Activated CD8-positive, alpha-beta memory T cell treated with anti-CD3 and anti-CD28 coated beads, Interleukin-2, amount 10 ng/mL, durations not matched to agents 7 days and 5 days (primary cell): ENCODE measurements around the gene PCDH9. TPM values are rescaled to one million over a fixed set of nuclear protein-coding genes. Genes with fewer than 3 reads are reported as not detected.

ENCODE experiments used
- ATAC-seq: fragments of 150-1000 bp; cut with Tn5 transposase; one replicate; pipeline ENCODE4 v1.10.0; 2021; ENCODE audit warnings: moderate library complexity
- CTCF ChIA-PET: fragments of 350-600 bp; sonication (Branson Sonifier 250); formaldehyde crosslinking; loops from one replicate; lab custom pipeline; 2021; ENCODE audit warnings: antibody characterized with exemption; lab: Charles Lee
- DNase-seq: peaks from one replicate; pipeline ENCODE4 v3.0.0-alpha.2; 2020
- H3K27ac Mint-ChIP-seq: one replicate; pipeline ENCODE4 v1.8.0; 2021; ENCODE audit warnings: mild to moderate bottlenecking, mixed read lengths
- H3K27me3 Mint-ChIP-seq: one replicate; pipeline ENCODE4 v1.8.0; 2021; ENCODE audit warnings: mixed read lengths
- H3K36me3 Mint-ChIP-seq: one replicate; pipeline ENCODE4 v1.8.0; 2021; ENCODE audit warnings: mild to moderate bottlenecking, mixed read lengths
- H3K4me1 Mint-ChIP-seq: one replicate; pipeline ENCODE4 v1.8.0; 2021; ENCODE audit warnings: mixed read lengths
- H3K4me3 Mint-ChIP-seq: one replicate; pipeline ENCODE4 v1.8.0; 2021; ENCODE audit warnings: mild to moderate bottlenecking, moderate library complexity, mixed read lengths
- H3K9me3 Mint-ChIP-seq: one replicate; pipeline ENCODE4 v1.8.0; 2022; ENCODE audit warnings: low read depth, mixed read lengths
- total RNA-seq, 2 experiments: library from RNA; stranded (reverse); gene quantifications; one replicate each; pipeline ENCODE4 v1.2.3, GENCODE V29; 2021

PCDH9 gene
- total RNA-seq, 2 experiments from 2014 or later = 0.14 to 0.15 TPM

GRCh38 chr13:66560991-66561390 lies 669.1 kb downstream of the PCDH9 start:
- peaks cover 18% of the 10 kb centered on the region for H3K9me3 Mint-ChIP-seq
- no peaks in the 10 kb centered on the region for H3K36me3 Mint-ChIP-seq
- no peak for ATAC-seq
- no peaks in the 10 kb centered on the region for H3K4me1 Mint-ChIP-seq
- H3K4me3 Mint-ChIP-seq = no peak overlapping the region
- CTCF ChIA-PET = no interaction called here
- H3K27me3 Mint-ChIP-seq = no peaks in the 10 kb centered on the region
- DNase-seq = no peak
- H3K27ac Mint-ChIP-seq = no peak overlapping the region

GRCh38 chr13:66560189-66560588 lies 669.9 kb downstream of the PCDH9 start:
- H3K9me3 Mint-ChIP-seq = peaks cover 18% of the 10 kb centered on the region
- H3K4me3 Mint-ChIP-seq = no peak overlapping the region
- CTCF ChIA-PET = no interaction called here
- H3K4me1 Mint-ChIP-seq = no peaks in the 10 kb centered on the region
- ATAC-seq = no peak
- DNase-seq = no peak
- H3K27me3 Mint-ChIP-seq = no peaks in the 10 kb centered on the region
- no peak overlapping the region for H3K27ac Mint-ChIP-seq
- H3K36me3 Mint-ChIP-seq = no peaks in the 10 kb centered on the region

GRCh38 chr13:66559093-66559492 lies 671.0 kb downstream of the PCDH9 start:
- H3K4me1 Mint-ChIP-seq = no peaks in the 10 kb centered on the region
- no peak overlapping the region for H3K4me3 Mint-ChIP-seq
- H3K27me3 Mint-ChIP-seq = no peaks in the 10 kb centered on the region
- peaks cover 15% of the 10 kb centered on the region for H3K9me3 Mint-ChIP-seq
- H3K27ac Mint-ChIP-seq = no peak overlapping the region
- DNase-seq = no peak
- CTCF ChIA-PET = no interaction called here
- H3K36me3 Mint-ChIP-seq = no peaks in the 10 kb centered on the region
- no peak for ATAC-seq

- Mint-ChIP-seq H3K27me3 (no peaks in the 10 kb centered on the region), H3K36me3 (no peaks in the 10 kb centered on the region), H3K4me1 (no peaks in the 10 kb centered on the region), H3K9me3 (peaks cover 15% of the 10 kb centered on the region), H3K27ac (no peak overlapping the region), H3K4me3 (no peak overlapping the region)
- DNase-seq (no peak), ATAC-seq (no peak)
- CTCF ChIA-PET = no interaction called here
Observed at GRCh38 chr13:66558506-66558905, 671.6 kb downstream of the PCDH9 start.

GRCh38 chr13:66557357-66557756 lies 672.8 kb downstream of the PCDH9 start:
- H3K36me3 Mint-ChIP-seq = no peaks in the 10 kb centered on the region
- no peak for ATAC-seq
- no peaks in the 10 kb centered on the region for H3K4me1 Mint-ChIP-seq
- CTCF ChIA-PET = no interaction called here
- H3K9me3 Mint-ChIP-seq = peaks cover 13% of the 10 kb centered on the region
- H3K4me3 Mint-ChIP-seq = no peak overlapping the region
- DNase-seq = no peak
- no peak overlapping the region for H3K27ac Mint-ChIP-seq
- H3K27me3 Mint-ChIP-seq = no peaks in the 10 kb centered on the region

GRCh38 chr13:66556306-66556705 lies 673.8 kb downstream of the PCDH9 start:
- Mint-ChIP-seq H3K4me3 (no peak overlapping the region), H3K27me3 (no peaks in the 10 kb centered on the region), H3K4me1 (no peaks in the 10 kb centered on the region), H3K36me3 (no peaks in the 10 kb centered on the region), H3K27ac (no peak overlapping the region), H3K9me3 (peaks cover 14% of the 10 kb centered on the region)
- CTCF ChIA-PET = no interaction called here
- DNase-seq (no peak), ATAC-seq (no peak)

GRCh38 chr13:66553391-66553790 lies 676.7 kb downstream of the PCDH9 start:
- H3K27me3 Mint-ChIP-seq = no peaks in the 10 kb centered on the region
- DNase-seq (no peak), ATAC-seq (no peak)
- no peaks in the 10 kb centered on the region for H3K36me3 Mint-ChIP-seq
- CTCF ChIA-PET = no interaction called here
- H3K27ac Mint-ChIP-seq = no peak overlapping the region
- no peaks in the 10 kb centered on the region for H3K4me1 Mint-ChIP-seq
- peaks cover 11% of the 10 kb centered on the region for H3K9me3 Mint-ChIP-seq
- no peak overlapping the region for H3K4me3 Mint-ChIP-seq

- ATAC-seq (no peak), DNase-seq (no peak)
- Mint-ChIP-seq H3K36me3 (no peaks in the 10 kb centered on the region), H3K9me3 (peaks cover 7% of the 10 kb centered on the region), H3K4me3 (no peak overlapping the region), H3K27ac (no peak overlapping the region), H3K4me1 (no peaks in the 10 kb centered on the region), H3K27me3 (no peaks in the 10 kb centered on the region)
- CTCF ChIA-PET = no interaction called here
Observed at GRCh38 chr13:66551128-66551527, 679.0 kb downstream of the PCDH9 start.

- peaks cover 6% of the 10 kb centered on the region for H3K9me3 Mint-ChIP-seq
- no peaks in the 10 kb centered on the region for H3K27me3 Mint-ChIP-seq
- CTCF ChIA-PET = no interaction called here
- no peaks in the 10 kb centered on the region for H3K36me3 Mint-ChIP-seq
- no peaks in the 10 kb centered on the region for H3K4me1 Mint-ChIP-seq
- H3K4me3 Mint-ChIP-seq = no peak overlapping the region
- no peak overlapping the region for H3K27ac Mint-ChIP-seq
- ATAC-seq (no peak), DNase-seq (no peak)
Observed at GRCh38 chr13:66547685-66548084, 682.5 kb downstream of the PCDH9 start.

- Mint-ChIP-seq H3K27ac (no peak overlapping the region), H3K4me3 (no peak overlapping the region), H3K9me3 (peaks cover 2% of the 10 kb centered on the region), H3K36me3 (no peaks in the 10 kb centered on the region), H3K4me1 (no peaks in the 10 kb centered on the region), H3K27me3 (no peaks in the 10 kb centered on the region)
- no peak for DNase-seq
- CTCF ChIA-PET = no interaction called here
- ATAC-seq = no peak
Observed at GRCh38 chr13:66546534-66547379, 683.4 kb downstream of the PCDH9 start.

- CTCF ChIA-PET = no interaction called here
- Mint-ChIP-seq H3K4me3 (no peak overlapping the region), H3K27me3 (no peaks in the 10 kb centered on the region), H3K4me1 (no peaks in the 10 kb centered on the region), H3K9me3 (peaks cover 4% of the 10 kb centered on the region), H3K27ac (no peak overlapping the region), H3K36me3 (no peaks in the 10 kb centered on the region)
- no peak for ATAC-seq
- no peak for DNase-seq
Observed at GRCh38 chr13:66543780-66544179, 686.4 kb downstream of the PCDH9 start.

- DNase-seq (no peak), ATAC-seq (no peak)
- H3K27ac Mint-ChIP-seq = no peak overlapping the region
- no peaks in the 10 kb centered on the region for H3K4me1 Mint-ChIP-seq
- H3K4me3 Mint-ChIP-seq = no peak overlapping the region
- H3K27me3 Mint-ChIP-seq = no peaks in the 10 kb centered on the region
- CTCF ChIA-PET = no interaction called here
- H3K9me3 Mint-ChIP-seq = peaks cover 4% of the 10 kb centered on the region
- no peaks in the 10 kb centered on the region for H3K36me3 Mint-ChIP-seq
Observed at GRCh38 chr13:66537417-66537816, 692.7 kb downstream of the PCDH9 start.

GRCh38 chr13:66536746-66537145 lies 693.4 kb downstream of the PCDH9 start:
- DNase-seq = no peak
- Mint-ChIP-seq H3K9me3 (peaks cover 2% of the 10 kb centered on the region), H3K4me3 (no peak overlapping the region), H3K4me1 (no peaks in the 10 kb centered on the region), H3K27me3 (no peaks in the 10 kb centered on the region), H3K27ac (no peak overlapping the region), H3K36me3 (no peaks in the 10 kb centered on the region)
- no peak for ATAC-seq
- CTCF ChIA-PET = no interaction called here

GRCh38 chr13:66534561-66534960 lies 695.6 kb downstream of the PCDH9 start:
- CTCF ChIA-PET = no interaction called here
- H3K4me1 Mint-ChIP-seq = no peaks in the 10 kb centered on the region
- peaks cover 2% of the 10 kb centered on the region for H3K9me3 Mint-ChIP-seq
- no peaks in the 10 kb centered on the region for H3K36me3 Mint-ChIP-seq
- ATAC-seq = no peak
- DNase-seq = no peak
- no peak overlapping the region for H3K27ac Mint-ChIP-seq
- H3K4me3 Mint-ChIP-seq = no peak overlapping the region
- no peaks in the 10 kb centered on the region for H3K27me3 Mint-ChIP-seq
